Fibroblast of skin of back (primary cell): ENCODE measurements around the gene CCT3.
"Not testable (repeated sequence)": the region's sequence is repeated elsewhere in the genome, so short reads cannot be mapped to it uniquely, and the experiment has no call there.

Source experiments
- DNase-seq: peaks from one replicate; pipeline ENCODE4 v3.0.0-alpha.2; 2013

CCT3 gene

GRCh38 chr1:156368157-156368658 lies 30.1 kb upstream of the CCT3 start:
- DNase-seq = no peak

GRCh38 chr1:156367383-156368156 lies 29.5 kb upstream of the CCT3 start:
- DNase-seq = no peak

DNA sequence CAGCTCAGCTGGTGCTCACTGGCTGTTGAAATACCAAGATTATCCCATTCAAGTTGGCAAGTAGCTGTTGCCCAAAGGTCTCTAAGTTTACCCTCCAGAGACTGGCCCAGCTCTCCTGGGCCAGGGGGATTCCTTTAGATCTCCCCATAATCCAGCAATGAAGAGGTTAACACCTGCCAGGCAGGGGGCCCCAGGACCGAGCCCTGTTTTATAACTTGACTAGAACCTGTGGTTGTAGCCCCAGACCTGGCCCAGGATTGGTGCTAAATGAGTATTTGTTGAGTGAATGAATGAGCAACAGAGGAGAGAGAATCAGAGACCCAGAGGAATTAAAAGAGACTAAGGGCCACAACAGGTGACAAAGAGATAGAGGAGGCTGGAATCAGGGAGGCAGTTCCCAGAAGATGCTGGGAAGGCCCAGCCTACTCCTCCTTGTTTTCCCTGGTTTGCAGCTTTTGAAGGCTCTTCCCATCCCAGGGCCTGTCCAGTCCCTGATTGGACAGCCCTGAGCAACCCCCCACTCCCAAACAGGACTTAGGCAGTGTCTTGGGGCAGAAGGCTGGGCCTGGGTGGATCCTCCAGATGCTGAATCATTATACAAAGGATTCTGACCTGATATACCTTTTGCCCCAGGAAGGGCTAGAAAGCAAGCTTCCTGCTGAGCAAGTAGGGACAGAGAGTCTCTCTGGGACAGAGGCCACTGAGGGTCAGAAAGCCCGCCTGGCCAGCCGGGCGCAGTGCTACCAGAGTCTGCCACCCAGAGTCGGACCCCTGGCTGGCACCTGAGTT lies 28.5 kb upstream of the CCT3 start:
- DNase-seq = no peak

DNA sequence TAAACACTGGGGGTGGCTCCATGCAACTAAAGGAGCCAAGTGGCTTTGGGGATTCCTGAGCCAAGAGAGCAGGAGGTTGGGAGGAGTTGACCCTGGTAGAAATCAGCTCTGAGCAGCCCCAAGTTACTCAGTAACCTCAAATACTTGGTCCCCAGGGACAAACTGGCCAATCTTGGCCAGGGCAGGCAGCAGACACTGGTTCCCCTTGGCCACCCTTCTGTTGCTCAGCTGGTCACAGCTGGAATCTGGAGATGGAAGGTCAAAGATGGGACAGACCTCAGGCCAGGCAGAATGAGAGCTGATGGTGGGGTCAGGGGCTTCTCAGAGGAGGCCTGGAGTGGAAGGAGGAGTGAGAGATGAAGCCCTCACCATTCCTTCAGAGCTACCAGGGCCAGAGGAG lies 27.7 kb upstream of the CCT3 start:
- no peak for DNase-seq

- DNase-seq = no peak
Measured at GRCh38 chr1:156360534-156360933, 22.4 kb upstream of the CCT3 start.

DNA sequence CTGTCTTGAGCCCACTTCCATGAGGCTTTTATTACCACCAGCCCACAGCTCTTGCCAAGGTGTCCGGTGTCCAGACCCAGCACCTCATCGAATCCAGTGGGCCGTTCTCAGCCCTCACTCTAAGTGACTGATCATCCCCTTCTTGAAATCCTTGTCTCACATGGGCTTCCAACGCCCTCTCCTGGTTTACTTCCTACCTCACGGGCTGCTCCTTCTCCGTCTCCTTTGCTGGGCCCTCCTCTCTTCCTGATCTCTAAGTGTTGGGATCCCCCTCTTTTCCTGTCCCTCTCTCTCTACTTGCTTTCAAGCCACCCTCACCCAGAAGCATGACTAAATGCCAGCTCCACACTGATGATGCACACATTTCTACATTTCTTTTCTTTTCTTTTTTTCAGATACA lies 21.9 kb upstream of the CCT3 start:
- DNase-seq = peak; percentile 24

DNA sequence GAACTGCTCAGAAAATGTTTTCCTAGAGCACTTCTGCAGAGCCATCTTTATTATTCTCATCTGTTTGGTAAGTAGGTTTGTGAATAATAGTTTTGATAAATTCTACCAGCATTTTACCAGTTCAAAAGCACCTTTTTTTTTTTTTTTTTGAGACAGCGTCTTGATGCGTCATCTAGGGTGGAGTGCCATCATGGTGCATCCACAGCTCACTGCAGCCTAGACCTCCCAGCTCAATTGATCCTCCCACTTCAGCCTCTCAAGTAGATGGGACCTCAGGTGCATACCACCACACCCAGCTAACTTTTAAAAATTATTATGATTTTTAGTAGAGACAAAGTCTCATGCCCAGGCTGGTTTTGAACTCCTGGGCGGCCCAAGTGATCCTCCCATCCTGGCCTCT lies 21.2 kb upstream of the CCT3 start:
- DNase-seq = no peak

DNA sequence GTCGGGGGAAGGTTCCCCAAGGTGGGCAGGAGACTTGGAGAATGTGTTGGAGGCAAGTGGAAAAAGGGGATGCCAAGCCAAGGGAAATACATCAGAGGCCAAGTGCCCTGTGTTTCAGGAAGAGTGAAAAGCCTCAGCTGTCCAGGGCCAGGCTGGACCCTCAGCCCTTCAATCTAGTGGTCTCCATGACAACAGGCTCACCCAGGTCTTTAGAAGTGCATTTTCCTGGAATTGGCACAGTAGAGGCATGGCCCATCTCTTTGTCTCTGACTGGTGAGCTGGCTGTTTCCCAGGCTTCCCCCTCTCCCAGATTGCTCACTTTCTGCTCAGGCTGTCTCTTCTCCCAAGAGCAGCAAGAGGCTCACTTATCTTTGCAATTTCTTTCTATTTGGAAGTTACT lies 20.5 kb upstream of the CCT3 start:
- DNase-seq = no peak

GRCh38 chr1:156357977-156358376 lies 19.9 kb upstream of the CCT3 start:
- DNase-seq = no peak

GRCh38 chr1:156356875-156357534 lies 18.9 kb upstream of the CCT3 start:
- DNase-seq = peak; percentile 12

DNA sequence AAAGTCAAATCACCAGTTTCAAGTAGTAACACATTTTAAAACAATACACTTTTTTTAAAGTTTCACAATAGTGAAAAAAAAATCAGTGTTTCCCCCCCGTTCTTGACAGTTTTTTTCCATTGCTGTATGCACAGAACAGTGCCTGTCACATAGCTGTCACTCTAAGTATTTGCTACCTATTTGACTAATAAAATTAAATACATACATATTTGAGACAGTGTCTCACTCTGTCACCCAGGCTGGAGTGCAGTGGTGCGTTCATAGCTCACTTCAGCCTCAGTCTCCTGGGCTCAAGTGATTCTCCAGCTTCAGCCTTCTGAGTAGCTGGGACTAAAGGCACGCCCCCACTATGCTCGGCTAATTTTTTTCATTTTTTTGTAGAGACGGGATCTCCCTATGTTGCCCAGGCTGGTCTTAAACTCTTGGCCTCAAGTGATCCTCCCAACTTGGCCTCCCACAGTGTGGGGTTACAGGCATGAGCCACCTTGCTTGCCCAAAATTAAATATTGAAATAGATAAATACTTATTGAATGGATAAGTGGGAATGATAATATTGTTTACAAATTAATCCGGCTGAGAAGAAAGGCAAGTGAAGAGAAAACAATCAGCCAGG lies 18.3 kb upstream of the CCT3 start:
- no peak for DNase-seq

- not testable (repeated sequence) for DNase-seq
Measured at GRCh38 chr1:156352481-156352880, 14.4 kb upstream of the CCT3 start.

DNA sequence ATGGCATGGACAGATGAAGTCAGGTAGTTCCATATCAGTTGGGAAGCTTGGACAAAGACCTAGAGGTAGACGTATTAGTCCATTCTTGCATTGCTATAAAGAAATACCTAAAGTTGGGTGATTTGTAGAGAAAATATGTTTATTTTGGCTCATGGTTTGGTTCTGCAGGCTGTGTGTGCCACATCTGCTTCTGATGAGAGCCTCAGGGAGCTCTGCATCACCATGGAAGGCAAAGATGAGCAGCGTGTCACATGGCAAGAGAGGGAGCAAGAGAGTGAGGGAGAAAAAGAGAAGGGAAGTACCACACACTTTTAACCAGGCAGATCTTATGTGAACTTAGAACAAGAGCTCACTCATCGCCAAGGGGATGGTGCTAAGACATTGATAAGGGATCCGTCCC lies 9.2 kb upstream of the CCT3 start:
- DNase-seq = peak; percentile 75

- DNase-seq = peak; percentile 59
Measured at GRCh38 chr1:156346636-156347035, 8.5 kb upstream of the CCT3 start.

DNA sequence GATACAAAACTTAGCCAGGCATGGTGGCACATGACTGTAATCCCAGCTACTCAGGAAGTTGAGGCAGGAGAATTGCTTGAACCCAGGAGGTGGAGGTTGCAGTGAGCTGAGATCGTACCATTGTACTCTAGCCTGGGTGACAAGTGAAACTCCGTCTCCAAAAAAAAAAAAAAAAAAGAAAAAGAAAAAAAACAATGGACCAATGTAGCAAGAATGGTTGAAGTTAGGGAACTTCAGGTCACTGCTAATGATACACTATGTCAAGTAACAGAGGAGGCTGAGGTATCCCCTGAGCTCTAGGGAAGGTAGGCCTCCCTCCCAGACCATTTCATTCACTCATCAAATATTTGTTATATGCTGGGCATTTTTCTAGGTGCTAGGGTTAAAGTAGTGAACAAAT lies 7.9 kb upstream of the CCT3 start:
- not testable (repeated sequence) for DNase-seq

DNA sequence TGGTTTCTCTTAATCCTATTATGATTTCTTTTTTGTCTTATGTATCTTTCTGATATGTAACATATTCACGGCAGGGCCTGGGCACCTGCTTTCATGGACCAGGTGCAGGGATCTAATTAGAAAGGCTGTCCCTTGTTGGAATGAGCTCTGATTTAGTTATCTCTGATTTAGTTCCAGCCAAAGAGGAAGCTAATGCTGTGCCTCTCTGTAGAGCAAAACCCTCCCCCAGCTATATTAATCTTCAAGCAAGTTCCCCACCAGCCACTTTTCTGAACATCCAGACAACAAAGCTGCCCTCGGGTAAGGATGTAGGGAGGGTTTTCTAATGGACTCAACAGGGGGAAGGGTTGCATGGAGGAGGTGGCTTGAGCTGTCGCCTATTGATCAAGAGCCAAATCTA lies 6.3 kb upstream of the CCT3 start:
- no peak for DNase-seq

GRCh38 chr1:156342166-156342955 lies 4.3 kb upstream of the CCT3 start:
- DNase-seq = peak; percentile 11

DNA sequence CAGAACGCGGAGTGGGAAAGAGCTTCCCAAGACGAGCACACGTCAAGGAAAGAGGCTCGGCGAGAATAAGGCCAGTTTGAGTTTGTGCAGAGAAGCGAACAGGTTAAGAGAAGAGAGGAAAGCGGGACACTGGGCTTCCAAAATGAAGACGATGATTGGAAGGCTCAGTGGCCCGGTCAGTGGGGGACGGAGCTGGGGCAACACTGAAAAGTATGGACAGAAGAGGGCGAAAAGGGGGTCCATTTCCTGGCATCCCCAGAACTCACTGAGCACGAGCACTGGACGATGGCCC lies 258 bp downstream of the CCT3 start:
- DNase-seq = no peak

- no peak for DNase-seq
Measured at GRCh38 chr1:156337052-156337887, 822 bp downstream of the CCT3 start.

DNA sequence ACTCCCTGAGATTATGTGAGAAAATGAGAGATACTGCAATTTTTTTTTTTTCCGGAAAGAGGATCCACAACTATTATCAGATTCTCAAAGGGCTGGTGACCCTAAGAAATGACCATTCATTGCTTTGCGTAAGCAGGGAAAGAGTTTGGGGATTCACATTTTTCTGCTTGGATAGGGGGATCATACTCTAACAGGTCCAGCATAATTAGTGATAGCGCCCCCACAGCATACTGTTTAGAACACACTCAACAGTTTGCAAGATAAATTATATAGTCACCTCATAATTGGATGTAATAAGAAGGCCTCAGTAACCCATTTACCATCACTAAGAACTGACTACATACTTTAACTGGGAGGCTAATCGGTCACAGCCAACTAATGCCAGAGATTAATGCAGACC lies 1.9 kb downstream of the CCT3 start:
- DNase-seq = no peak

DNA sequence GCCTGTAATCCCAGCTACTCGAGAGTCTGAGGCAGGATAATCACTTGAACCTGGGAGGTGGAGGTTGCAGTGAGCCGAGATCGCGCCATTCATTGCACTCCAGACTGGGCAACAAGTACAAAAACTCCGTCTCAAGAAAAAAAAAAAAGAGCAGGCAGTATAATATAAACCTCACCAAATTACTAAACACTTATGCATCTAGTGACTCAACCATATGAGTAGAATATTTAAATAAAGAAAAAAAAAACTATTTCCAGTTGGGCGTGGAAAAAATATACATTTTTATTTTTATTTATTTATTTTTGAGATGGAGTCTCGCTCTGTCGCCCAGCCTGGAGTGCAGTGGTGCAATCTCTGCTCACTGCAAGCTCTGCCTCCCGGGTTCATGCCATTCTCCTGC lies 14.9 kb downstream of the CCT3 start:
- peak; percentile 40 for DNase-seq
